H9 (cell line): ENCODE data around the gene ADAM17. TPM values are rescaled to one million over a fixed set of nuclear protein-coding genes. Genes with fewer than 3 reads are reported as not detected.

Experiments
- DNase-seq: peaks from one replicate; pipeline ENCODE4 v3.0.0-alpha.2; 2017
- H2AFZ ChIP-seq: one replicate; pipeline ENCODE4 v1.6.1; 2013; ENCODE audit warnings: mild to moderate bottlenecking, low read length, control low read depth, moderate library complexity
- H2AK5ac ChIP-seq: 2 replicates; pipeline ENCODE4 v1.6.1; 2013; ENCODE audit warnings: low read length, control low read depth, mixed read lengths; ENCODE audit not compliant: insufficient read length
- H2BK120ac ChIP-seq: one replicate; pipeline ENCODE4 v1.6.1; 2013; ENCODE audit warnings: low read depth, mild to moderate bottlenecking, low read length, control low read depth, inconsistent platforms; ENCODE audit not compliant: poor library complexity, severe bottlenecking
- H2BK12ac ChIP-seq: 2 replicates; pipeline ENCODE4 v1.6.1; 2013; ENCODE audit warnings: low read length, control low read depth, mixed read lengths, low read depth; ENCODE audit not compliant: insufficient read length
- H2BK15ac ChIP-seq: 2 replicates; pipeline ENCODE4 v1.6.1; 2013; ENCODE audit warnings: low read depth, low read length, control low read depth
- H2BK20ac ChIP-seq: one replicate; pipeline ENCODE4 v1.6.1; 2013; ENCODE audit warnings: low read depth, mild to moderate bottlenecking, low read length, control low read depth, inconsistent platforms; ENCODE audit not compliant: poor library complexity, severe bottlenecking
- H2BK5ac ChIP-seq: 2 replicates; pipeline ENCODE4 v1.6.1; 2013; ENCODE audit warnings: low read length, control low read depth, mixed read lengths; ENCODE audit not compliant: insufficient read length
- H3K14ac ChIP-seq: 2 replicates; pipeline ENCODE4 v1.6.1; 2013; ENCODE audit warnings: low read length, control low read depth; ENCODE audit not compliant: insufficient read depth
- H3K18ac ChIP-seq: 2 replicates; pipeline ENCODE4 v1.6.1; 2013; ENCODE audit warnings: low read depth, mild to moderate bottlenecking, mixed read lengths, low read length, control low read depth; ENCODE audit not compliant: insufficient read length
- H3K23ac ChIP-seq: 2 replicates; pipeline ENCODE4 v1.6.1; 2013; ENCODE audit warnings: low read length, control low read depth, mixed read lengths, low read depth; ENCODE audit not compliant: insufficient read length
- H3K23me2 ChIP-seq: 2 replicates; pipeline ENCODE4 v1.6.1; 2013; ENCODE audit warnings: low read depth, mild to moderate bottlenecking, mixed read lengths, low read length, control low read depth; ENCODE audit not compliant: insufficient read length, poor library complexity, severe bottlenecking
- H3K27ac ChIP-seq: 2 replicates; pipeline ENCODE4 v1.5.1; 2013; ENCODE audit warnings: low read length, control low read depth, mixed read lengths, low read depth; ENCODE audit not compliant: insufficient read length
- H3K27me3 ChIP-seq: 2 replicates; pipeline ENCODE4 v1.6.1; 2013; ENCODE audit warnings: low read length, control low read depth, inconsistent platforms; ENCODE audit not compliant: insufficient read depth
- H3K4ac ChIP-seq: 2 replicates; pipeline ENCODE4 v1.6.1; 2013; ENCODE audit warnings: low read depth, mild to moderate bottlenecking, control low read depth, inconsistent platforms, low read length, moderate library complexity
- H3K4me1 ChIP-seq: 2 replicates; pipeline ENCODE4 v1.6.1; 2013; ENCODE audit warnings: low read length, control low read depth, inconsistent platforms; ENCODE audit not compliant: insufficient read depth
- H3K4me2 ChIP-seq: 2 replicates; pipeline ENCODE4 v1.6.1; 2013; ENCODE audit warnings: low read length, control low read depth, mixed read lengths; ENCODE audit not compliant: insufficient read length, insufficient read depth
- H3K56ac ChIP-seq: 2 replicates; pipeline ENCODE4 v1.6.1; 2013; ENCODE audit warnings: low read depth, mild to moderate bottlenecking, mixed read lengths, low read length, control low read depth; ENCODE audit not compliant: insufficient read length
- H3K79me1 ChIP-seq: 2 replicates; pipeline ENCODE4 v1.6.1; 2013; ENCODE audit warnings: low read depth, mild to moderate bottlenecking, moderate library complexity, low read length, control low read depth, inconsistent platforms; ENCODE audit not compliant: insufficient read depth, poor library complexity, severe bottlenecking
- H3K79me2 ChIP-seq: 2 replicates; pipeline ENCODE4 v1.6.1; 2013; ENCODE audit warnings: low read length, control low read depth, inconsistent platforms; ENCODE audit not compliant: insufficient read depth
- H3K9ac ChIP-seq: 2 replicates; pipeline ENCODE4 v1.6.1; 2013; ENCODE audit warnings: low read length, control low read depth, mixed read lengths; ENCODE audit not compliant: insufficient read length; ENCODE audit errors: extremely low read depth
- H3K9me3 ChIP-seq: one replicate; pipeline ENCODE4 v1.6.1; 2013; ENCODE audit warnings: low read depth, low read length, inconsistent platforms; ENCODE audit not compliant: control insufficient read depth
- H3T11ph ChIP-seq: one replicate; pipeline ENCODE4 v1.6.1; 2013; ENCODE audit warnings: mild to moderate bottlenecking, low read length, control low read depth, inconsistent platforms
- H4K20me1 ChIP-seq: one replicate; pipeline ENCODE4 v1.6.1; 2013; ENCODE audit not compliant: control insufficient read depth, insufficient read length, insufficient read depth
- H4K5ac ChIP-seq: 2 replicates; pipeline ENCODE4 v1.6.1; 2013; ENCODE audit warnings: low read depth, mild to moderate bottlenecking, mixed read lengths, low read length, control low read depth; ENCODE audit not compliant: insufficient read length
- H4K8ac ChIP-seq: replicated peaks from 2 replicates; pipeline ENCODE4 v1.6.1; 2013; ENCODE audit warnings: low read length, control low read depth, mixed read lengths, low read depth; ENCODE audit not compliant: insufficient read length
- H4K91ac ChIP-seq: 2 replicates; pipeline ENCODE4 v1.6.1; 2013; ENCODE audit warnings: low read depth, mild to moderate bottlenecking, moderate library complexity, mixed read lengths, low read length, control low read depth; ENCODE audit not compliant: insufficient read length
- H3K27ac Mint-ChIP-seq, 3 experiments: 2 replicates in 2 of 3; 3 replicates in 1 of 3; pipeline ENCODE4 v1.8.0; 2020 to 2021; ENCODE audit warnings: mixed read lengths in 3 of 3, mild to moderate bottlenecking in 1 of 3, moderate library complexity in 1 of 3
- H3K27me3 Mint-ChIP-seq: 2 replicates; pipeline ENCODE4 v1.8.0; 2021; ENCODE audit warnings: low read depth, mild to moderate bottlenecking, moderate library complexity, mixed read lengths
- H3K36me3 Mint-ChIP-seq, 3 experiments: 2 replicates in 2 of 3; 3 replicates in 1 of 3; pipeline ENCODE4 v1.8.0; 2020 to 2021; ENCODE audit warnings: low read depth in 3 of 3, mixed read lengths in 3 of 3; ENCODE audit not compliant: insufficient read depth in 1 of 3
- H3K4me1 Mint-ChIP-seq, 2 experiments: 2 replicates each; pipeline ENCODE4 v1.8.0; 2020; ENCODE audit warnings: mixed read lengths in 2 of 2
- H3K4me3 Mint-ChIP-seq, 2 experiments: 2 replicates in 1 of 2; 3 replicates in 1 of 2; pipeline ENCODE4 v1.8.0; 2020 to 2021; ENCODE audit warnings: mild to moderate bottlenecking in 2 of 2, mixed read lengths in 2 of 2, moderate library complexity in 1 of 2
- H3K9me3 Mint-ChIP-seq, 2 experiments: 2 replicates in 1 of 2; 3 replicates in 1 of 2; pipeline ENCODE4 v1.8.0; 2020; ENCODE audit warnings: mild to moderate bottlenecking in 2 of 2, mixed read lengths in 2 of 2, moderate library complexity in 1 of 2
- CTCF ChIP-seq: fragments of 200-600 bp; sonication (generic); conservative IDR thresholded peaks from 3 replicates; pipeline ENCODE4 v1.8.0; 2021; ENCODE audit warnings: antibody characterized with exemption, mild to moderate bottlenecking
- WGBS: extraction: QIAGEN DNeasy Blood & Tissue Kit; methylation state at CpG from one replicate; pipeline ENCODE4 v1.1.7; 2013; ENCODE audit warnings: missing lambda C conversion rate, low lambda C conversion rate, mixed read lengths; ENCODE audit not compliant: insufficient read length; ENCODE audit errors: extremely low coverage; 5-methylcytosine and 5-hydroxymethylcytosine counted together
- total RNA-seq: library from RNA; stranded (reverse); gene quantifications from 2 replicates; pipeline ENCODE4 v1.2.1, GENCODE V29; 2021

ADAM17 gene
- total RNA-seq, 1 experiment from 2014 or later: 26.3 TPM

- no peaks in the 10 kb centered on the region for H3K79me1 ChIP-seq
- H2AK5ac ChIP-seq: no peak overlapping the region
- no peak overlapping the region for H3K14ac ChIP-seq
- no peak overlapping the region for H2BK5ac ChIP-seq
- no peak overlapping the region for H2BK15ac ChIP-seq
- Mint-ChIP-seq H3K27ac (no peak overlapping the region), H3K36me3 (peaks cover 0 to 38% (median 24%) of the 10 kb centered on the region in 3 experiments; a peak in 5 of 7 replicates), H3K4me1 (no peaks in the 10 kb centered on the region), H3K9me3 (no peaks in the 10 kb centered on the region), H3K4me3 (no peak overlapping the region), H3K27me3 (no peaks in the 10 kb centered on the region)
- H2BK120ac ChIP-seq: no peak overlapping the region
- no peak overlapping the region for H2BK12ac ChIP-seq
- no peaks in the 10 kb centered on the region for H4K20me1 ChIP-seq
- no peak overlapping the region for H3K56ac ChIP-seq
- no peak overlapping the region for H3K4me2 ChIP-seq
- H3K27ac ChIP-seq: no peak overlapping the region
- no peaks in the 10 kb centered on the region for H3K4me1 ChIP-seq
- no peaks in the 10 kb centered on the region for H3K9me3 ChIP-seq
- H2BK20ac ChIP-seq: no peak overlapping the region
- no peak overlapping the region for H4K8ac ChIP-seq
- H3K23ac ChIP-seq: no peak overlapping the region
- WGBS: no CpG with 5 or more reads among the region's 4 CpGs
- no peaks in the 10 kb centered on the region for H3K27me3 ChIP-seq
- no peak overlapping the region for H3K4ac ChIP-seq
- H4K5ac ChIP-seq: no peak overlapping the region
- H4K91ac ChIP-seq: no peak overlapping the region
- H3K9ac ChIP-seq: no peak overlapping the region
- H3K79me2 ChIP-seq: no peaks in the 10 kb centered on the region
- no peak overlapping the region for H3K18ac ChIP-seq
- H3K23me2 ChIP-seq: no peaks in the 10 kb centered on the region
- TF ChIP-seq CTCF: no peak
- H2AFZ ChIP-seq: no peak overlapping the region
- H3T11ph ChIP-seq: no peak overlapping the region
- DNase-seq: no peak
Observed at GRCh38 chr2:9527995-9528787, 27.4 kb downstream of the ADAM17 start.
